ENCODE results near the gene PIK3AP1.
"Not testable (repeated sequence)": the region's sequence is repeated elsewhere in the genome, so short reads cannot be mapped to it uniquely, and the experiment has no call there.

Gene PIK3AP1, protein sequence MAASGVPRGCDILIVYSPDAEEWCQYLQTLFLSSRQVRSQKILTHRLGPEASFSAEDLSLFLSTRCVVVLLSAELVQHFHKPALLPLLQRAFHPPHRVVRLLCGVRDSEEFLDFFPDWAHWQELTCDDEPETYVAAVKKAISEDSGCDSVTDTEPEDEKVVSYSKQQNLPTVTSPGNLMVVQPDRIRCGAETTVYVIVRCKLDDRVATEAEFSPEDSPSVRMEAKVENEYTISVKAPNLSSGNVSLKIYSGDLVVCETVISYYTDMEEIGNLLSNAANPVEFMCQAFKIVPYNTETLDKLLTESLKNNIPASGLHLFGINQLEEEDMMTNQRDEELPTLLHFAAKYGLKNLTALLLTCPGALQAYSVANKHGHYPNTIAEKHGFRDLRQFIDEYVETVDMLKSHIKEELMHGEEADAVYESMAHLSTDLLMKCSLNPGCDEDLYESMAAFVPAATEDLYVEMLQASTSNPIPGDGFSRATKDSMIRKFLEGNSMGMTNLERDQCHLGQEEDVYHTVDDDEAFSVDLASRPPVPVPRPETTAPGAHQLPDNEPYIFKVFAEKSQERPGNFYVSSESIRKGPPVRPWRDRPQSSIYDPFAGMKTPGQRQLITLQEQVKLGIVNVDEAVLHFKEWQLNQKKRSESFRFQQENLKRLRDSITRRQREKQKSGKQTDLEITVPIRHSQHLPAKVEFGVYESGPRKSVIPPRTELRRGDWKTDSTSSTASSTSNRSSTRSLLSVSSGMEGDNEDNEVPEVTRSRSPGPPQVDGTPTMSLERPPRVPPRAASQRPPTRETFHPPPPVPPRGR

DNA sequence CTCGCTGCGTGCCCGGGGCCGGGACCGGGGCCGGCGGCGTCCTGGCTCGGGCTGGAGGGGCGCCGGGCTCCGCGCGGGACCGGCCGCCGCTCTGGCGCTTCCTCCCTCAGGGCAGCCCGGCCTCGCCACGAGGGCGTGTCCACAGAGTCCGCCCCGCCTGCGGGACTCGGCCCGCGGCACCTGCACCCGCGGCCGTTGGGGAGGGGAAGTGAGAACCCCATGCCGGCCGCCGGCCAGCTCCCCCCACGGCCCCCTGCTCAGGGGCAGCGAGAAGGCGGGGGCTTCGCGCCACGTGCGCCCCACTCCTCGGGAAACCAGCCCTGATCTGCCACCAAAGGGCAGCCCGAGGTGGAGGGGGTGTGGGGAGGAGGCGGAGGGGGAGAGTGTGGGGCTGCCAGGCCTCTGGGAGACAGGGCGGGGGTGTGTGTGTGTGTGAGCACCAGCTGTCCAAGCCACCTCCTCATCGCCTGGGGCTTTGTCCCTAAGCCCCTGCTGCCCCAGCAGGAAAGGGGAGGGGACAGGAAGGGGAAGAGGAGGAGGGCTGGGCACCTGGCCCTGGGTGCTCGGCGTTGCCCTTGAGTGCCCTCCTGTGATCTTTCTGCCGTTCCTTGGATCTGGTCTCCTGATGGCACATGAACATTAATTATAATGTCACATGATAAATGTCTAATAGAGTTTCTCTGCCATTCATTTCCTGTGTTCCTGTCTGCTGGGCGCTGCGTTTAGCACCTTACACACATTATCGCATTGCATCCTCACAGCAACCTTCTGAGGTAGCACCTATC is at the start of gene PIK3AP1:
Gene PIK3AP1 (minus strand): TSS at position 93 of the 785 bp plus-strand sequence. CDS start 120 bp downstream, outside the sequence.
- peak in 21 of 42 donors; percentile 11 to 58 (median 22) for DNase-seq

DNA sequence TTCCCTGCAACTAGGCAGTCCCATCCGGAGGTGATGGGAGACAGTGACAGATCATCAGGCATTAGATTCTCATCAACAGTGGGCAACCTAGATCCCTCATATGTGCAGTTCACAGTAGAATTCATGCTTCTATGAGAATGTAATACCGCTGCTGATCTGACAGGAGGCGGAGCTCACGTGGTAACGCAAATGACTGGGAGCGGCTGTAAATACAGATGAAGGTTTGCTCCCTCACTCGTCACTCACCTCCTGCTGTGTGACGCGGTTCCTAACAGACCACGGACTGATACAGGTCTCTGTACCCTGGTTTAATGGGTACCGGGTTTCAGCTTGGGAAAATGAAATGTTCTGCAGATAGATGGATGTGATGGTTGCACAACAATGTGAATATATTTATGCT is 47.8 kb upstream of the PIK3AP1 start:
- DNase-seq: no peak
- intact Hi-C loops (cut with DNase I): loop anchor here (10.0 kb wide), 1 partner anchor 257 kb away; no protein-coding TSS in a partner anchor

More for the DNA sequence above, at the start of gene PIK3AP1:
- intact Hi-C loops (cut with DNase I): no loop called here

DNA sequence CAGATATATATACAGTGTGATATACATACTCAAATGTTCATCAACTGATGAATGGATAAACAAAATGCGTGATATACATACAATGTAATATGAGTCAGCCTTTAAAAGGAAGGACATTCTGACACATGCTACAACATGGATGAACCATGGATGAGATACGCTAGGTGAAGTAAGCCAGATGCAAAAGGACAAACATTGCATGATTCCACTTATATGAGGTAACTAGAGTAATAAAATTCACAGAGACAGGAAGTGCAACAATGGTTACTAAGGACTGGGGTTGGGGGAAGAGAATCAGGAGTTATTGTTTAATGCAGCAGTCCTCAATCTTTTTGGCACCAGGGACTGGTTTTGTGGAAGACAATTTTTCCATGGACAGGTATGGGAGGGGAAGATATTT is 47.3 kb upstream of the PIK3AP1 start:
- DNase-seq: no peak
- intact Hi-C loops (cut with DNase I): loop anchor here (10.0 kb wide), 1 partner anchor 257 kb away; no protein-coding TSS in a partner anchor

DNA sequence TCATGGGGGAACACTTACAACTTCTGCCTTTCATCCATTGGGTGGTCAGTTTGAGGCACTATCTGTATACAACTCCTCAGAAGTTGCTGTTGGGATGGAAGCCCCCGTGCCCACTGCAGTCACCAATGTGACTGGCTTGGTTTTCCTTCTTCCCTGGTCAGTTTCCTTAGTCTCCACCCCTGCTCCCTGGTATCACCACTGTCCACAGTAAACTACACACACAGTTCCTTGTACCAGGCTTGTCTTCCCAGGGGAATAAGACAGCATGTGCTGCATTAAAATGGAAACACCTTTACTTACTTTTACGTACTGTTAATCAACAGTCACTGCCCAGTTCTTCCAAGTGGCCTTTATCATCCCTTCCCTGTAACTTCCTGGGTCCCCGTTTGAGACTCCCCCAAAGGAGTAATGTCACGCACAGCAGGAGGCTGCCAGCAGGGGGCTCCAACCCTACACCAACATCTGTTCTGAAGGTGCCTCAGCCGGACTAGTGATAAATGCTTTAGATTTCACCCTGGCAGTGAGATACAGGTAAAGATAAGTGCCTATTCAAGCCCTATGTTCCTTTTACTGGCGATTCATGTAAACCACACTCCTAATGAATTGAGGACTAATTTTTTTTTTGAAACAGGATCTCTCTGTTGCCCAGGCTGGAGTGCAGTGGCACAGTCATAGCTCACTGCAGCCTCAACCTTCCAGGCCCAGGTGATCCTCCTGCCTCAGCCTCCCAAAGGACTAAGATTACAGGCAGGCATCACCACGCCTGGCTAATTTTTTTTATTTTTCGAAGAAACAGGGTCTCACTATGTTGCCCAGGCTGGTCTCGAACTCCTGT is 45.3 kb upstream of the PIK3AP1 start:
- intact Hi-C loops (cut with DNase I): loop anchor here (10.0 kb wide), 1 partner anchor 259 kb away; no protein-coding TSS in a partner anchor
- peak; percentile 26 to 86 (median 71) for DNase-seq

DNA sequence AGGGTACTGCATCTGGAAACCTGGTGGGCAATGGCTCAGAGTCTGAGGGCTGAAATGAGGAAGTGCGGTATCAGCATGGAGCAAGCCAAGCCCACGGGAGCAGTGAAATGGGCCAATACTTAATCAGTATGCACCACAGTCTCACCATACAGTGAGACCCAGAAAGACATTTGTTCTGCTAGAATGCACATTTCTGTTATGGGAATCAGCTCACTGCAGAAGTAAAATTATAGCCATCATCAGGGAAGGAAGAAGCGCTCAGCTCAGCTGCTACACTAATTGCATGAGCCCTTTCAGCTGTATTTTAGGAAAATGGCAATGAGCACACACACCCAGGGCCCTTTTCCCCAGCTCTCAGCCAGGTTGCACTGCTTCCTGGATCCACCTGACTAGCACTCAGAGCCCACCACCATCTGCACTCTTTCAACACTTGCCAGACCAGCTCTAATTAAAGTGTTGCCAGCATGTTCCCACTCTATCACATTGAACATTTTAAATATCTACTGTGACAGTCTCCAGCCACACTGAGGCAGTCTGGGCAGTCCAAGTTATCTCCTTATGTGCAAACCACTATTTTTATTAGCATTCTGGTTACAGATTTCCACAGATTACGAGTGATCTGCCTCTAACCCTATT is 44.2 kb upstream of the PIK3AP1 start:
- no peak for DNase-seq
- intact Hi-C loops (cut with DNase I): loop anchor here (10.0 kb wide), 1 partner anchor 260 kb away; no protein-coding TSS in a partner anchor

DNA sequence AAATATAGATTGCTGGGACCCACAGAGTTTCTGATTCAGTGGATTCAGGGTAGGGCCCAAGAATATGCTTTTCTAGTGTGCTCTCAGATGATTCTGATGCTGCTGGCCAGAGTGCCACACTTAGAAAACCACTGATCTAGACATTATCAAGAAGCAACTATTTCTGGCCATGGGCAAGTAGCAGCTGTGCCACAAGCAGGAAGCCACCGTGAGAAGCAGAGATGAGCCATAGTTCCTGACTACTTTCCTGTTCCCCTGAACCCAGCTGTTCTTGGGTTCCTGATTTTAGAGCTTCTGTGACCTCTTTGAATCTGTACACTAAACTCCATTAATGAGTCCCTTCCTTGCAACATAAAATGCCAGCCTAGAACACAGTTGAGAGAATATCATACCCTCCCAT is 38.1 kb upstream of the PIK3AP1 start:
- intact Hi-C loops (cut with DNase I): no loop called here
- DNase-seq: peak in 12 of 42 donors; percentile 5 to 43 (median 20)

DNA sequence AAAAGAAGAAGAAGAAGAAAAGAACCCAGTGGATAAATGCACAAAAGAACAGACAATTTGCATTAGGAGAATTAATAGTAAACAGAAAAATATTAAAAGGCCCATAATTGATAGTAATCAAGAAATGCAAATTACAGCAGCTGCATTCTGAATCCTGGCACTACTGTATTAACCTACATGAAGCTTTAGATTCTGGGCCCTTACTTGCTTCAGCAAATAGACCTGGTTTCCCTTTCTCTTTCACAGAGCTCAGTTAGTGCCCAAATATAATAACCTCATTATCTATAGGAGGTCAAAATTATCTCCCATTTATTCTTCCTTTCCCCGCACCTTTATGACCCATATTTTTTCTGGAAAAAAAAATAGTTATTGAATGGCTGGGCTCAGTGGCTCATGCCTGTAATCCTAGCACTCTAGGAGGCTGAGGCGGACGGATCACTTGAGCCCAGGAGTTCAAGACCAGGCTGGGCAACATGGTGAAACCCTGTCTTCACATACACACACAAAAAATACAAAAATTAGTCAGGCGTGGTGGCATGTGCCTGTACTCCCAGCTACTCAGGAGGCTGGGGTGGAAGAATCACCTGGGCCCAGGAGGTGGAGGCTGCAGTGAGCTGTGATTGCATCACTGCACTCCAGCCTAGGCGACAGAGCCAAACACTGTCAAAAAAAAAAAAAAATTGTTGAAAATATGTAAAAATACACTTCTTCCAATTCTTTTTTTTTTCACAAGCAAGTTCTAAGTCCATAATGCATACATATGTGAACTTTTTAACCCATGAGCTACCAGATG is 36.0 kb upstream of the PIK3AP1 start:
- no peak for DNase-seq
- intact Hi-C loops (cut with DNase I): no loop called here

DNA sequence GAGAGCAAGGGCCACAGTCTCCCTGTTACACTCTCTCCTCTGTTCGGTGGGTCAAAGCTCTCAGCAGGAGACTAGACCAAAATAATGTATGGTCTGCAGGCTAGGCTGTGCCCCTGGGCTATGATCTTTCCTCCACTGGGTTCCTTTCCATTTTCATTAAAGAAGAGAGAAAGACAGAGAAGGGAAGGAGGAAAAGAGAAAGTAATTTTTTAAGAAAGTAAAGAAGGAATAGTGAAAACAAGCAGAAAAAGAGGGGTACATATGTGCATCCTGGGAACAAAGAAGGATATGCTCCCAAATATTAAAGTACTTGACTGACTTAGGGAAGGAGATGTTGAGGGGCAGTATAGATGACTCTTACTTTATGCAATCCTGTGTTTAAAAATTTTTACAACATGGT is 33.6 kb upstream of the PIK3AP1 start:
- intact Hi-C loops (cut with DNase I): no loop called here
- DNase-seq: no peak

DNA sequence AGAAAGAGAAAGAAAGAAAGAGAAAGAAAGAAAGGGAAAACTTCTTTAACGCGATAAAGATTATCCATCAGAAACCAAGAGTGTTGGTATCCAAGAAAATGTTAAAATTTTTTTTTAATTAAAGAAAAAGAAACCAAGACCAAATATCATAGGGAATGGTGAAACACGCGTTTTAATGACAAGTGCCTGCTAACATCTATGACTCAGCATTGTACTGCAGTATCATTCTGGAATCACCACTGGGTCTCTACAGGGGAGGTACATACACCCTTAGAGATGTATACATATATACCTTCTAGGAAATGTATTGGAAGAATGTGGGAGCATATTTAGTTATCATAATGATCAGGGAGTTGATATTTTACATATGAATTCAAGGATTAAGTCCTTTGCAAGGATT is 32.1 kb upstream of the PIK3AP1 start:
- no peak for DNase-seq
- intact Hi-C loops (cut with DNase I): no loop called here

DNA sequence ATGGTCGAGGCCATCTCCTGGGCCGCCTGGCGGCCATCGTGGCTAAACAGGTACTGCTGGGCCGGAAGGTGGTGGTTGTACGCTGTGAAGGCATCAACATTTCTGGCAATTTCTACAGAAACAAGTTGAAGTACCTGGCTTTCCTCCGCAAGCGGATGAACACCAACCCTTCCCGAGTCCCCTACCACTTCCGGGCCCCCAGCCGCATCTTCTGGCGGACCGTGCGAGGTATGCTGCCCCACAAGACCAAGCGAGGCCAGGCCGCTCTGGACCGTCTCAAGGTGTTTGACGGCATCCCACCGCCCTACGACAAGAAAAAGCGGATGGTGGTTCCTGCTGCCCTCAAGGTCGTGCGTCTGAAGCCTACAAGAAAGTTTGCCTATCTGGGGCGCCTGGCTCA is 30.0 kb upstream of the PIK3AP1 start:
- peak in 1 of 42 donors; percentile 59 for DNase-seq
- intact Hi-C loops (cut with DNase I): not testable (repeated sequence)

DNA sequence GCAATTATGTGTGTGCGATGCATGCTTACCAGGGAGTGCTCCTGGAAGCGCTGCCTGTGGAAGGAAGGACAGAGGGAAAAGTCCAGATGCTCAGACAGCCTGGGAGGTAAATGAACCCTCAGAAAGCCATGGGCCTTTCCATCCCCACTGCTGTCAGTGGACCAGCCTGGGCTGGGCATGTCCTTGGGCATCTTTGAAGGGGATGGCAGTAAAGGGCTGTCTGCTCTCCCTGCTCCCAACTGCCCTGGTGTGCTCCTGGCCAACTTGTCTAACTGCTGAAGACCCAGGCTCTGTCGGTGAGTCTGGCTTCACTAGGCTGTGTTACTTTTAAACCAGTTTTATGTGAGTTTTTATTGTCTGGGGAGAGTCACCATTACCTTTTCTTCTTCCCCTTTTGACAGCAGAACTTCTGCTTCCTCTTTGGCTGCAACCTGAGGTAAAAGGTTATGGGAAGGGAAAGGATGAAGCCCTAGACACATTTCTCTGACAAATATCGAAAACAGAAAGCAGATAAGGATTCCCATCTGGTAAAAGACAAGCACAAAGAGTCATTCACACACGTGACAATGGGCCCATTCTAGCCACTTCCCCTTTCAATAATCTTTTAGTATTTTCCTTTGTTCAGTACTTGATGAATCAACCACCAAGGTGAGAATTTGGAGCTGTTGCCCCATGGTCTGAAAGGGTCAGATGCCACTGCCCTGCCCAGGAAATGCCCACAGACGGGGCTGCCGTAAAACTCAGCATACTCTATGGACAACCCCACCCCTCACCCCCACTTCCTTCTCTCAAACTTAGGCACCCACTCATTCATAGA is 27.6 kb upstream of the PIK3AP1 start:
- intact Hi-C loops (cut with DNase I): no loop called here

DNA sequence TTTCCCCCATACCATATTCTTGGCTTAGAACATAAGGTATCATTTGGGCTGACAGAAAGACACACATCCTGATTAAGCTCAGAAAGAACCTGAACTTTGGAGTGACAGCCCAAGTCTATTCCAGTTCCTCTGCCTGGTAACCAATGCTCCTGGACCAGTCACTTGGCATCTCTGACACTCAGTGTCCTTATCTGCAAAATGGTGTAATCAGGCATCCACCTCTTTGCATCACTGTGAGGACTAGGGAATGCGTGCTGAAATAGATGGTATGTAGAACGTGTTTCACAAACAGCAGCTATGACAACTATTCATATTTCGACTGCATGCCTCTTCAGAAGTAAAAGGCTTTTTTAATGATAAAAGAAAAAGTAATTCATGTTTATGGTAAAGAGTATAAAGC is 26.2 kb upstream of the PIK3AP1 start:
- DNase-seq: no peak
- intact Hi-C loops (cut with DNase I): no loop called here

More for the DNA sequence above, 27.6 kb upstream of the PIK3AP1 start:
- DNase-seq: peak in 1 of 42 donors; percentile 14

DNA sequence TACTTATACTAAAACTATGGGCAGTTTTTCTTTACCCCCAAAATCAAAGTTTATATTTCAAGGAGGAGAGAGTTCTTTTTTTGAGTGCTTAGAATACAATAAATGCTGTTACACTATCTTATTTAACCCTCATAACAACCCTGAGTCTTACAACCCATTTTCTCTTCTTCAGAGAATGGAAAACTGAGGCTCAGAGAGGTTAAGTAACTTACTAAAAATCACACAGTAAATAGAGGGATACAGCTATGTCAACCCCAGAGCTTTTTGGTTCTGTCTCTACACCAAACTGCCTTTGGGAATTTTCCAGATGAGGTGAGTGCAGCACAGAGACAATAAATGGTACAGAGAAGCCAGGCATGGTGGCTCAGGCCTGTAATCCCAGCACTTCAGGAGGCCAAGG is 25.6 kb upstream of the PIK3AP1 start:
- intact Hi-C loops (cut with DNase I): no loop called here
- no peak for DNase-seq

DNA sequence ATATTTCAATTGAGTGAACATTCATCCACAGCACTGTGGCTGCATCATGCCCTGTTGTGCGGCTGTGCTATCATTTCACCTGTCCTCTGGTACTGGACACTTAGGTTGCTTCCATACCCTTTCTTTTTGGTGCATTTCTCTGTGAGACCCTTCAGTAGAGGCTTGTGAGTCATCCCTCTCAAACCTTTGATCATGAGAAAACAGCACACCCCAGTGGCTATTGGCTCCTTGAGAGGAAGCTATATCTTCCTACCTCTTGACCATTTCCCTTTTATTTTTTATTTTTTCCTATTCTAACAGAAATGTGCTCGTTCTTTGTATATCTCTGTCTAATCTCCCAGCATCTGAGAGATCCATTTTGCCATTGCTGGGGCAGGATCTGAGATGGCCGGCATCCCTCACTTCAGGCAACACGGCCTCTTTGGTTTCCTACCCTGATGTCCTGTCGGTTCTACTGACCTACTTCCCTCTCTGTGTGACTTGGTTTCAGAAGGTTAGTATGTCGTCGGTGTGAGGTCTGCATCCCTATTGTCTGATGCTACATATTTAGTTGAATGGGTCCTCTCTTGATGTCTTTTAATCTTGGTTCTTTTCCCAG is 23.8 kb upstream of the PIK3AP1 start:
- peak in 2 of 42 donors; percentile 13 to 48 for DNase-seq
- intact Hi-C loops (cut with DNase I): no loop called here

DNA sequence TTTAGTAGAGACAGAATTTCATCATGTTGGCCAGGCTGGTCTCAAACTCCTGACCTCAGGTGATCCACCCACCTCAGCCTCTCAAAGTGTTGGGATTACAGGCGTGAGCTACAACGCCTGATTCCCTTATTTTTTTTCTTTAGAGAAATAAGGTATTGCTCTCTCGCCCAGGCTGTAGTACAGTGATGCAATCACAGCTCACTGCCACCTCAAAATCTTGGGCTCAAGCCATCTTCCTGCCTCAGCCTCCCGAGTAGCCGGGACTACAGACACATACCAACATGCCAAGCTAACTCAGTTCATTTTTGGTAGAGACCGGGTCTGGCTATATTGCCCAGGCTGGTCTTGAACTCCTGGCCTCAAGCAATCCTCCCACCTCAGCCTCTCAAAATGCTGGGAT is 21.2 kb upstream of the PIK3AP1 start:
- intact Hi-C loops (cut with DNase I); DNase-seq: not testable (repeated sequence)

Data from head of caudate nucleus (tissue), 42 donors.